GM12891 (cell line): ENCODE measurements around the gene ZNF444.

Source experiments
- DNase-seq: peaks from one replicate; pipeline ENCODE4 v3.0.0; 2011; ENCODE audit warnings: low spot score; ENCODE audit not compliant: insufficient read length
- FAIRE-seq: peaks from 2 replicates; lab custom pipeline; 2011; peaks lifted over from hg19 to GRCh38; lab: Jason Lieb, UNC
- PAX5 ChIP-seq: IDR thresholded peaks from 2 replicates; pipeline ENCODE4 v1.6.1; 2011; ENCODE audit warnings: low read length, moderate library complexity, mild to moderate bottlenecking; ENCODE audit not compliant: insufficient read depth, severe bottlenecking
- POLR2A ChIP-seq: IDR thresholded peaks from 2 replicates; pipeline ENCODE4 v1.6.1; 2011; ENCODE audit warnings: low read depth, low read length, control low read depth
- POLR2AphosphoS5 ChIP-seq: IDR thresholded peaks from 2 replicates; pipeline ENCODE4 v1.6.1; 2011; ENCODE audit warnings: low read depth, low read length, control low read depth
- POU2F2 ChIP-seq: IDR thresholded peaks from 2 replicates; pipeline ENCODE4 v1.6.1; 2011; ENCODE audit warnings: low read depth, mild to moderate bottlenecking, control low read depth, low read length, moderate library complexity
- SPI1 ChIP-seq: IDR thresholded peaks from 2 replicates; pipeline ENCODE4 v1.6.1; 2011; ENCODE audit warnings: low read depth, low read length, control low read depth
- TAF1 ChIP-seq: IDR thresholded peaks from 2 replicates; pipeline ENCODE4 v1.6.1; 2011; ENCODE audit warnings: low read depth, low read length, control low read depth

The ZNF444 gene

DNA sequence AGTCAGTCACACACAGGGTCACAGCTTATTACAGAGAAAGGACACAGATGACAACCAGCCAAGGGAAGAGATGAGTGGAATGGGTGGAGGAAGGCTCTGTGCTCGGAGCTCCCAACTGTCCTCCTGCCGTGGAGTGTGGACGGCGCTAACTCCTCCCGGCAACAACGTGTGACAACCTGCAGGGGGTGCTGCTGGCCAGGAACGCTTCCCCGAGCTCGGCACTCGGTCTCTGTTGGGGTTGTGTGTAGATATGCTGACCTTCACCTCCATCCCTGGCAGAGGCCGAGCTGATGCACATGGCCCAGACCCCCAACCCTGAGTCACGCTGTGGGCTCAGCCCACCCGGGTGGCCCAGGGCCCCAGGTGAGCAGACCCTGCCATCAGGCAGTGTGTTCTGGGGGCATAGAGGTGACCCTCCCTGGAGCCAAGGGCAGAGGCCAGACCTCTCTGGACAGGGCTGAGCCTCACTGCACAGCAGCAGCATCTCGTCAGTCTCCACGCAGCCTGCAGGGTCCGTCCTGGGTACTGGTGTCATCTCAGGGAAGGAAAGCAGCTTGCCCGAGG lies 14.1 kb downstream of the ZNF444 start:
- FAIRE-seq (no peak), DNase-seq (no peak)
- TF ChIP-seq PAX5 = no peak
- TF ChIP-seq SPI1 = no peak
- no peak for TF ChIP-seq TAF1
- no peak for TF ChIP-seq POLR2A
- no peak for TF ChIP-seq POLR2AphosphoS5
- TF ChIP-seq POU2F2 = no peak

DNA sequence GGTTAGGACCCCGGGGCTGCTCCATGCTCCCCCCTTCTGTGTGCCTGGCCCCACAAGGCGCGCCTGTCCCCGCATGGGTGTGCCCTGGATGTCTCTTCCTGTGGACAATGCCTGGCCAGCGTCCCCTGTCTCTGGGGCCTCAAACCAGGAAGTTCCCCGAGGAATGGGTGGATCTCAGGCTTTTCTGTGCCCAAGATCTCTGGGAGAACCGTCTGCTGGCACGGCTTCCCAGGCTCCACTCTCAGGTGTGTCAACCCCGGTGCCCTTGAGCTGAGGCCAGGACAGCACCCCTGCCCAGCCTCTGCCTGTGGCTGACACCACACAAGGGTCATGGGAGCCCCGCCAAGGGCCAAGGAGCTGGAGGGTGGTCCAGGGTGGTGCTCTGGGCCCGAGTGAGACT lies 15.7 kb downstream of the ZNF444 start:
- no peak for DNase-seq
- no peak for TF ChIP-seq POLR2AphosphoS5
- no peak for TF ChIP-seq TAF1
- TF ChIP-seq SPI1 = no peak
- FAIRE-seq = no peak

DNA sequence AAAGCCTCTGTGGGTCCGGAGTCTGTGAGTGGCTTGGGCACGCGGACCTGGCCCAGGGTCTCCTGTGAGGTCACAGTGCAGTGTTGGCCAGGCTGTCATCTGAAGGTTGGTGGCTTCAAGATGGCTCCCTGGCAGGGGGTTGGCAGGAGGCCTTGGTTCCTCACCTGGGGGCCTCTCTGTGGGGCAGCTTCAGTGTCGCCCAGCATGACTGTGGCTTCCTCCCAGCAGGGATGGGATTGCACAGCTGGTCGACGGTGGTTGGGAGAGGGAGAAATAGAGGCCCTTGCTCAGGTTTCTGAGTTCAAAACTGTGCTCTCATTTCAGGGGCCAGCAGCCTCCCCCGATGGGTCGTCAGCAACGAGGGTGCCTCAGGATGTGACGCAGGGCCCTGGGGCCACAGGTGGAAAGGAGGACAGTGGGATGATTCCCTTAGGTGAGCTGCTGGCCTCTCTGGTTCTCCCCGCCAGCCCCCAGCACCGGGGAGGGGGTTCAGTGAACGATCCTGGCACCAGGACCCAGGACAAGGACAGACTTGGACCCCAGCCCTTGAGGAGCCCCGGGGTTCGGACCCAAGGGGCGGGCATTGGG lies 17.2 kb downstream of the ZNF444 start:
- FAIRE-seq (no peak), DNase-seq (no peak)
- TF ChIP-seq POU2F2 (no peak), POLR2A (no peak), SPI1 (no peak), TAF1 (no peak), PAX5 (no peak), POLR2AphosphoS5 (no peak)

DNA sequence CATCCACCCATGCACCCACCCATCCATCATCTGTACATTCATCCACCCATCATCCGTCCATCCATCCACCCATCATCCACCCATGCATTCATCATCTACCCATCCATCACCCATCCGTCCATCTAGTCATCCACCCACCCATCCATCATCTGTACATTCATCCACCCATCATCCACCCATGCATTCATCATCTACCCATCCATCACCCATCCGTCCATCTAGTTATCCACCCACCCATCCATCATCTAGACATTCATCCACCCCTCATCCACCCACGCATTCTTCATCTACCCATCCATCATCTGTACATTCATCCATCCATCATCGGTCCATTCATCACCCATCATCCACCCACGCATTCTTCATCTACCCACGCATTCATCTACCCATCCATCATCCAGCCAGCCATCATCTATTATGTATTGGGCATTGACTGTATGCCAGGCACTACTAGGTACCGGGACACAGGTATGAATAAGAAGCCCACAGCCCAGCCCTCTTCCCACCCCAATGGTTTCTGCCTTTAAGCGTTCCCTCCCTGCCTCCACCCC lies 18.0 kb downstream of the ZNF444 start:
- no peak for FAIRE-seq
- TF ChIP-seq SPI1 (no peak), POLR2A (no peak), PAX5 (no peak), TAF1 (no peak), POU2F2 (no peak), POLR2AphosphoS5 (no peak)
- no peak for DNase-seq

DNA sequence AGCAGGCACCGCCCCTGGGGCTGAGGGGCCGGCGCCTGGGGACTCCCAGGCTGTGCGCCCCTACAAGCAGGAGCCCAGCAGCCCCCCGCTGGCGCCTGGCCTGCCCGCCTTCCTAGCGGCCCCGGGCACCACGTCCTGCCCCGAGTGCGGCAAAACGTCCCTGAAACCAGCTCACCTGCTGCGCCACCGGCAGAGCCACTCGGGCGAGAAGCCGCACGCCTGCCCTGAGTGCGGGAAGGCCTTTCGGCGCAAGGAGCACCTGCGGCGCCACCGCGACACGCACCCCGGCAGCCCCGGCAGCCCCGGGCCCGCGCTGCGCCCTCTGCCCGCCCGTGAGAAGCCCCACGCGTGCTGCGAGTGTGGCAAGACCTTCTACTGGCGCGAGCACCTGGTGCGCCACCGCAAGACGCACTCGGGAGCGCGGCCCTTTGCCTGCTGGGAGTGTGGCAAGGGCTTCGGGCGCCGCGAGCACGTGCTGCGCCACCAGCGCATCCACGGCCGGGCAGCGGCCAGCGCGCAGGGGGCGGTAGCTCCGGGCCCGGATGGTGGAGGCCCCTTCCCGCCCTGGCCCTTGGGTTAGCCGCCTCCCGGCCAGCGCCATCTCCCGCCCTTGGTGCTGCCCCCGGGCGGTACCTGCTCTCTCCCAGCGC lies 18.7 kb downstream of the ZNF444 start:
- DNase-seq (no peak), FAIRE-seq (no peak)
- TF ChIP-seq PAX5 (no peak), SPI1 (no peak), POLR2A (no peak), TAF1 (no peak), POU2F2 (no peak), POLR2AphosphoS5 (no peak)

DNA sequence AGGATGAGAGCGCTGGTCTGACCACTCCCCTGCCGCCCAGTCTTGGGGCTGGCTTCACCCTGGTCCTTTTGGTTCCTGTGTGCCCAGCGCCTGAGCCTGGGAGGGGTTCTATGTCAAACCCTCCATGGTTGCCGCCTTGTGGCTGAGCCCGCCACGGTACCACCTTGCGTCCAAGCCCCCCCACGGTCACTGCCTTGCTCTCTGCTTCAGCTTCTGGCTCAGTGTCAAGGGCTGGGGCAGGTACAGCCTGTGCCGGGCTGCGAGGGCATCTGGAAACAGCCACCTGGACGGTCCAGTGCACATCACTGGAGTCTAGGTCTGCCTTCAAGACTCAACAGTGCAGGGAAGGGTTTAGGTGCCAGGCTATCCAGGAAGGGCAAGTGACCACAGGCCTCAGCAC lies 20.4 kb downstream of the ZNF444 start:
- no peak for TF ChIP-seq TAF1
- no peak for TF ChIP-seq POLR2A
- no peak for TF ChIP-seq POU2F2
- TF ChIP-seq SPI1 = no peak
- no peak for TF ChIP-seq POLR2AphosphoS5
- TF ChIP-seq PAX5 = no peak
- no peak for DNase-seq
- no peak for FAIRE-seq

DNA sequence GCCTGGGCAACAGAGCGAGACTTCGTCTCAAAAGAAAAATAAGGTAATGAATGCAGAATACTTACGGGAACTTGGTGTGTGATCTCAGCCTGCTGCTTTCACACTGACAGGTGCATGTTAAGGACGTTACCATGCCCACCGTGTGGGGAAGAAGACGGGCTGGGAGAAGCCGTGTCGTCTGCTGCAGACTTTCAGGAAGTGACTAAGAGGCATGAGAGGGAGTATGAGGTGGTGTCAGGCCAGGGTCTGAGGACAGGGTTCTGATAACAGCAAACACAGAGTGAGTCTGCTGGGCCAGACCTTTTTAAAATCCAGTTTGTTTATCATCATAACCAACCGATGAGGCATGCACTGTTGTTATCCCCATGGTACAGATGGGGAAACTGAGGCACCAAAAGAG lies 21.2 kb downstream of the ZNF444 start:
- TF ChIP-seq SPI1 (0 out of 2 replicates have a peak, but pooled peaks have one; percentile 3), TAF1 (no peak)
- FAIRE-seq (peak; percentile 40), DNase-seq (no peak)

DNA sequence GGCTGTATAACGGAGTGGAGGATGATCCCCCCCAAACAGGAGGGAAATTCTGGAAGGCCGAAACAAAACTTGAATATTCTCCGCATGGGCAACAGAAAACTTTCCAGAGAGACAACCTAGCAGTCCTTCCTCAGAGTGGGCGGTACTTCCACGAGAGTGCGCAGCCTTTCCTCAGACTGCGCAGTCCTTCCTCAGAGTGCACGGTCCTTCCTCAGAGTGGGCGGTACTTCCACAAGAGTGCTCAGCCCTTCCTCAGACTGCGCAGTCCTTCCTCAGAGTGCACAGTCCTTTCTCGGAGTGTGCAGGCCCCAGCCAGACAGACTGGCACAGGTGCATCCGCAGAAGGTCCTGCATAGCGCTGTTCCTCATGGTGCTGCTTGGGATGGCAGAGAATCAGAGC lies 22.0 kb downstream of the ZNF444 start:
- FAIRE-seq (no peak), DNase-seq (no peak)
- TF ChIP-seq TAF1 (no peak), POLR2AphosphoS5 (no peak)

DNA sequence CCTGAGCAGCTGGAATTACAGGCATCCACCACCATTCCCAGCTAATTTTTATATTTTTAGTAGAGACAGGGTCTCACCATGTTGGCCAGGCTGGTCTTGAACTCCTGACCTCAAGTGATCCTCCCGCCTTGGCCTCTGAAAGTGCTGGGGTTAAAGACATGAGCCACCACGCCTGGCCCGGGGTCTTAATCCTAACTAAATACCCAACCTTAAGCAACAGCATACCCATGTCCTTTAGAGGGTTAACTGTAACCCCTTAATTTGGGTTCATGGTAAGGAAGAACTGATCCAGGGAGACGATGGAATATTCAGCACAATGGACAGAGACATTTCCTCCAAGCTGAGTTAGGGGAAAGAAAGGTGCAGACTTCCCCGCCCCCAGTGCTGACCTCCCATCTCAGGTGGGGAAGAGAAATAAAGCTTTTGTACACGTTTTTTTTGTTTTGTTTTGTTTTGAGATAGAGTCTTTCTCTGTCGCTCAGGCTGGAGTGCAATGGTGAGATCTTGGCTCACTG lies 26.0 kb downstream of the ZNF444 start:
- DNase-seq = no peak
- TF ChIP-seq TAF1 (no peak), POU2F2 (no peak), SPI1 (no peak), PAX5 (no peak), POLR2AphosphoS5 (no peak), POLR2A (no peak)
- FAIRE-seq = no peak

DNA sequence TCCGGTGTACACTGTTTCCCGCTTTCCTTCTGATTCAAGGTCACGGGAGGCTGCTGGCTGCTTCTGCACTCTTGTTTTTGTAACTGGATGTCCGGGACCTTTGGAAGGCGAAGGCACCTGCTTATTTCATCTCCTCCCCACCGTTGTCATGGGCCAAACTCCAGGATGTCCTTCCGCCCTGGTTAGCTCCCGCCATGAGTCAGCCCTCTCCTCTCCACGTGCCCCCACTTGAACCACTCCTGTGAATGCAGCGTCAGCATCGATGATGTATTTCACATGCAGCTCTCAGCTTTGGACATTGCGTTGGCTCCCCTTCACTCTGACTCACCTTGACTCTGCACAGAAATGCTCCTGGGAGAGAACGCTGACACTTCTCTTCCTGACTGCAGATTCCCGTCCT lies 29.2 kb downstream of the ZNF444 start:
- FAIRE-seq (no peak), DNase-seq (no peak)
- no peak for TF ChIP-seq POLR2AphosphoS5
- no peak for TF ChIP-seq SPI1
- TF ChIP-seq POLR2A = no peak
- no peak for TF ChIP-seq TAF1
- no peak for TF ChIP-seq POU2F2
- TF ChIP-seq PAX5 = no peak
